GM10847 (cell line): ENCODE measurements around the gene GPANK1.
A peak's percentile ranks its signal among the peaks of the same experiment; 100 is the strongest.

Experiments
- POLR2A ChIP-seq: IDR thresholded peaks from 2 replicates; pipeline ENCODE4 v1.6.1; 2011; ENCODE audit not compliant: insufficient read length; ENCODE audit errors: extremely low read depth

The GPANK1 gene

DNA sequence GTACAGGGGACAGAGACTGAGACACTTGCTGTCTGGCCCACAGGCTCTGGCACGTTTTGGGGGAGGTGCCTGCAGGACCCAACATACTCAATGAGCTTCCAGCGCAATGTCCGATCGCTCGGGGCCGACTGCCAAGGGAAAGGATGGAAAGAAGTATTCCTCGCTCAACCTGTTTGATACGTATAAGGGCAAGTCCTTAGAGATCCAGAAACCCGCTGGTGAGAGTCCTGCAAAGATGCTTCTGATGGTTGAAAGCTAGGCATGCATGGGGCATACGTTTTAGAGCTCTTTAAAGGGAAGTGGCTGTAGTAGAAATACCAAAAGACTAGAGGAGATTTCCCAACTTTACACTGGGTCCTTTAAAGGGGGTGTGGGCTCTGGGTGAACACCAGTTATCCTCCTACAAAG lies 42.1 kb downstream of the GPANK1 start:
- no peak for TF ChIP-seq POLR2A

DNA sequence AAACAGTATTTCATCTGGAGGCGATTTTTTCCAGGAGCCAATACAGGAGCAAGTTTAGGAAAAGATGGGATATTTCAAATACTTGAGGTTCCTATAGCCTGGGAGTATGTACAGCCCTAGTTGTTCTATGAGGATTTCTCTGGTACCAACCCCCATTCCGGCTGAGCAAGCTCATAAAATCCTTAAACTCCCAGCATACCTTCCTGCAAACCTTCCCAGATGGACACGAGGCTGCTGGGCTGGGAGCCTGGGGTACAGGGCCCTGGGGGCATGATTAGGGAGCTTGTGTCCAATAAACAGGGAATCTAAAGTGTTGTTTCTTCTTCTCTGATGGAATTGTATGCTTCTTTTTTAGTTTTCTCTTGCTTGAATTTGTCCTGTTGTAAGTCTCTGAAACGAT lies 42.8 kb downstream of the GPANK1 start:
- TF ChIP-seq POLR2A, result no peak

DNA sequence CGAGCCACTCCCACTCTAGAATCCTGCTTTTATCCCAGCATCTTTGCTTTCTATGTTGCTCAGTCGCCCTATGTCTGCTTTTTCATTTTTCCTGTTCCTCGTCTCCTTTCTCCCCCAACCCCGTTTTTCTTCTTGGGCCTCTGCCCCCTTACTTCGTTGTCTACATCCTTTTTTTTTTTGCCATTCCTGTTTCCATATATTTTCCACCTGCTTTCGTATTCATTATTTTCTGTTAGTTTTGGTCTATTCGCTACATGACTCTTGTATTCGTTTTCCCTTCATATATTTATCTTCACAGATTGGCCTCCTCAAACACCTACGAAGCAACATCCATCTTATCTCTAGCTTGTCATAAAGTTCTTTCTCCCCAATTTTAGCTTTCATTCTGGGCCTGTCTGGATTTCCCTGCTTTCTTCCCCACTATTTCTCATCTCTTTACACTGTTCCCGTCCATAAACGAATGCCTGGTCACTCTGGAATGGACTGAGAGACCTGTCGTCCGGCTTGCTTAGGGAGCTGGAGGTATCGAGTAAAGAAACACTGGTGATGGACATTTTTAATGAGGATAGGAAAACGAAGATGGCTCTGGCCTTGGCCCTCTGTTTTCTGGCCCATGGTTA lies 43.4 kb downstream of the GPANK1 start:
- TF ChIP-seq POLR2A, result no peak

DNA sequence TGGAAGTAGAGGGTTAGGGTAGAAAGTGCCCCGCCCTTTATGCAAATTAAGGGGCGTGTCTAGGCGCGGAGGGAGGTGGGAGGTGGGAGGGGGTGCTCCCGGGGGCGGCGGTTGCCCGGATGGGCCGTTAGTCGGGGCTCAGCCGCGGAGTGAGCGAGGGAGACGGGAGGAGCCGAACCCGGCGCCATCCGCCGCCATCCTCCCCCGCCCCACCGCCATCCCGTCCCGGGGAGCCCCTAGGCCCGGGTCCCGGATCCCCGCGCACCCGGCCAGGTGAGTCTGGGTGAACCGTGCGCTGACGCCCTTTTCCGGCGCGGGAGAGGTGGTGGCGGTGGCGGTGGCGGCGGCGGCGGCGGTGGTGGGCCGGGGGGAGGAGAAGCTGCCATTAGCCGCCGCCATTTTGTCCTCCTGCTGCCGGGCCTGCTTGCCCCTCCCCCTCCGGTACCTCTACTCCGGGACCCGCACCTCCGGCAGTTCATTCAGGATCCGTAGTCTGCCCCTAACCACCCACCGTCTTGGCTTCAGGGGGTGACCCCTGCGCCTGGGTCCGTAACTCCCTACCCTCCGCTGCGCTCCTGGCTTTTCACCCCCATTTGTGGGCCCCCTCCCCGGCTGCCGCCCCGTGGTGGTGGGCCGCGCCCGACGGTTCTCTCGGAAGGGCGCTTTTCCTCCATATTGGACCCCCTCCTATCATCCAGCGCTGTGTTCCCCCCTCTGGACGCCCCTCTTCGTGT lies 44.0 kb downstream of the GPANK1 start, which contains the start of gene PRRC2A:
Gene PRRC2A (plus strand): TSS at position 130 of the 734 bp plus-strand sequence. CDS start 2,075 bp downstream, outside the sequence.
- peak; percentile 60 for TF ChIP-seq POLR2A

DNA sequence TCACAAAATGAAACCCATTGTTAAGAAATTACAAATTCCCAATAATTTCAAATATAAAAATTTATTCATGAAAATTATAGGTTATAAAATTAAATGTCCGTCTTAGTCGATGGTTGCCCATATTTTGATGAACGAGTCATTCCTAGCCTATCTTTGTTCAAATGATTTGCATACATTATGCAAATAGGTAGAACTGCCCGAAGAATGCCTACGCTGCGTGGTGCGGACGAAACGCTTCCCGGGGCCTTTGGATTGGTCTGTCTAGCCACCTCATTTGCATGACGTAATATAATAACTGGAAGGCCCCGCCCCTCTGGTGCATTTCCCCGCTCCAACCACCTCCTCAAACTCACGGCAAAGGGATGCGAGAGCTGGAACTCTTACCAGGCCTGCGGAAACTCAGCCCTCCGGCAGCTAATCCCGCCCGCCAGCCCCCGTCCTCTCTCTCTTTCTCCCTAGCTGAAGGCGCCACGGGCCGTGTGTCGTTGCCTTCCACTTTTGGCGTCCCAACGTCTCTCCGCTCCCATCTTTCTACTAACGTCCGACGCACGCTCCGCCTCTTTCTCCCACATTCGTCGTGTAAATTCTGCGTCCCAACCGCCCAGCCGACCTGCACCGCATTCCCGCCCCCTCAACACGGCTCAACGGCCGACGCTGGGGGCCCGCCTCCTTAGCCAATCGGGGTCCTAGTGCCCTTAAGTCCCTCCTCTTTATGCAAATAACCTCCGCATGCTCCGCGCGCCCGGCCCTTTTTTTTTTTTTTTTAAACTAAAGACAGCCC lies 44.8 kb downstream of the GPANK1 start:
- TF ChIP-seq POLR2A, result peak; percentile 84

DNA sequence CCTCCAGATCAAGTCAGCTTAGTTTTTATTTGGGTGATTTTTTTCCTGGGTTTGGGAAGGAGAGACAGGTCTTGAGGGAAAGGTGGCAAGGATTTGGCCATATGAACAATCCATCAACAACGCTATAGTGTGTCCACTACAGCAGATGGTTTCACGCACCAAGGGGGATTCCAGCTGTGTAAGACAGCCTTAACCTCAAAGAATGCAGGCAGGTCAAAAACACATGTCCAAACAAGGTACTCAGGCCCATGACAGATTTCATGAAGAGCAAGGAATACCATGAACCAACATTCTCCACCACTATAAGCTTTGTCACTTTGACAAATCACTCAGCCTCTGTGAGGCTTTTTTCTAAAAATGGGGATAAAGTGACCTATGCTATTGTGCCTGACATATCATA lies 47.8 kb downstream of the GPANK1 start:
- no peak for TF ChIP-seq POLR2A

DNA sequence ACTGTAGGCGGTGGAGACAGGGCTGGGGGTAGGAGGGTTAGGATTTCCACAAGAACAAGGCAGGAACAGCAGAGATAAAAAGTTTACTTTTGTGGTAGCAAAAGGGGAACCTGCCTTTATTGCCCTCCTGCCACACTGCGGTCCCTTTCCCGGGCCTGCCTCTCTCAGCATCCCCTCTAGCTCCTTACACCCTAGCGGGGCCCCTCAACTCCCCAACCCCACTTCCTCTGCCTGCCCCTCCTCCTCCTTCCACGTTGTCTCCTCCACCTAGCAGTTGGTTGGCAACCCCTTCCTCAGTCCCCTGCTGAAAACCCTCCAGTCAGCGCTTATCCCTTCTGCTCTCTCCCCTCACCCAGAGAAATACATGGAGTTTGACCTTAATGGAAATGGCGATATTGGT lies 49.0 kb downstream of the GPANK1 start:
- TF ChIP-seq POLR2A, result no peak

DNA sequence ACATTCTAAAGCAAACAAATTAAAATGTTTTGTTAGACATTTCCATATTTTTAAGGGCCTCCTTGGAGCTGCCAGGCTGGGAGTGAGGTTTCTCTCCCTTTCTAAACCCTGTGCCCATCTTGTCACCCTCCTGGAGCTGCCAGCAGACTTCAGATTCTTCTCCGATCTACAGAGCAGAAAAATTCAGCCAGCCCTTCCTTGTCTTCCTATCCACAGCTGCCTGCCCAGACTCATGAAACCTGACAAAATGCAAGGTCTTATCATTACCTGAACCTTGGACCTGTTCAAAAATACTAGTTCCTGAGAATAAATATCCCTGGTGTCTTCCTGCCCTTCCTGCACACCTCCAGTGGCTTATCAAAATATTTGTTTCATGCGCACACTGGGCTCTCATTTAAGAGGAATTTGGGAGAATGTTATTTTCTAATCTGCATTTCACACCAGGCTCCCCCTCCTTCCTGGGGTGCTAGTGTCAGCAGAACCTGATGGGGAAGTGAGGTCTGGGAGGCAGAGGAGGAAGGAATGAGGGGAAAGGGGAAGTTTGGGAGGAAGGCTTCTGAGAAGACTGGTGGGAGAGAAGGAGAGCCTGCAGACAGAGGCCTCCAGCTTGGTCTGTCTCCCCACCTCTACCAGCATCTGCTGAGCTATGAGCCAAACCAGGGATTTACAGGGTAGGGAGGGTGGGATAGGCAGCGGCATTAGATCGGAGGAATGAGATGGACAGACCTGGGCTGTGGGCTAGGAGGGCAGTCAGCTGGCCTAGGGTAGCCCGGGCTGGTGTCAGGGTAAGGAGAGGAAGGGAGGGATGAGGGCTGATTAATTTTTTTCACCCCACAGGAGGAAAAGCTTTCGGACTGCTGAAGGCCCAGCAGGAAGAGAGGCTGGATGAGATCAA lies 49.9 kb downstream of the GPANK1 start, which contains the start of gene AIF1:
Gene AIF1 (plus strand): TSS at position 551 of the 895 bp plus-strand sequence. CDS start 96 bp downstream, at position 647.
- TF ChIP-seq POLR2A, result no peak

DNA sequence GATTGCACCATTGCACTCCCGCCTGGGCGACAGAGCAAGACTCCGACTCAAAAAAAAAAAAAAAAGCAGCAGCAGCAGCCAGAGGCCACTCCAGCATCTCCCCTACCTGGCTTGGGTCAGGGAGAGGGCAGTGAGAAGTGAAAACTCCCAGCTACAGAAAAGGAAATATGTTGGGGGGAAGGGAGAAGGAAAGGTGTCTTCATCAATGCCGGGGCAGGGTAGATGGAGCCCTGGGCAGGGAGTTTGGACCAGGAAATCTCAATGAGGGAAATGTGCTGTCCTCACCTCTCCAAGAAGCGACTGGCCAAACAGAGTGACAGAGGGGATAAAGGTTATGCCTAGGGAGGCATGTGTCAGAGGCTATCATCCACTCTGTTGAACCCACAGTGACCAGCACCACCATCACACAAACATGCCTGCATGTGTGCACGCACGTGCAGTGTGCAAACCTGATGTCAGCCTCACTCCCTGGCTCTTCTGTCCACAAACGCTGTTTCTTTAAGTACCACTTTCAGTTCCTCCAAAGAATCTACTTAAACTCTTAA lies 50.6 kb downstream of the GPANK1 start:
- no peak for TF ChIP-seq POLR2A
